Hepatocyte (in vitro differentiated cells): ENCODE results near the gene ZMYM2.

Source experiments
- EZH2 ChIP-seq: fragments of 200-600 bp; sonication (generic); IDR thresholded peaks from 2 replicates; pipeline ENCODE4 v1.6.1; 2016; ENCODE audit warnings: antibody characterized with exemption, mild to moderate bottlenecking, borderline replicate concordance
- EZH2phosphoT487 ChIP-seq: fragments of 200-600 bp; sonication (generic); IDR thresholded peaks from one replicate; pipeline ENCODE4 v1.6.1; 2018; ENCODE audit warnings: antibody characterized with exemption, mild to moderate bottlenecking, low read depth, moderate library complexity; ENCODE audit not compliant: unreplicated experiment, severe bottlenecking
- TF ChIP-seq, protein P1 (sequence below): fragments of 200-600 bp; sonication (generic); IDR thresholded peaks from 2 replicates; pipeline ENCODE4 v1.5.1; 2016; ENCODE audit warnings: antibody characterized with exemption, mild to moderate bottlenecking; ENCODE audit not compliant: poor library complexity

GRCh38 chr13:19960653-19960976 is 2.1 kb downstream of the ZMYM2 start:
- TF ChIP-seq, protein P1, sequence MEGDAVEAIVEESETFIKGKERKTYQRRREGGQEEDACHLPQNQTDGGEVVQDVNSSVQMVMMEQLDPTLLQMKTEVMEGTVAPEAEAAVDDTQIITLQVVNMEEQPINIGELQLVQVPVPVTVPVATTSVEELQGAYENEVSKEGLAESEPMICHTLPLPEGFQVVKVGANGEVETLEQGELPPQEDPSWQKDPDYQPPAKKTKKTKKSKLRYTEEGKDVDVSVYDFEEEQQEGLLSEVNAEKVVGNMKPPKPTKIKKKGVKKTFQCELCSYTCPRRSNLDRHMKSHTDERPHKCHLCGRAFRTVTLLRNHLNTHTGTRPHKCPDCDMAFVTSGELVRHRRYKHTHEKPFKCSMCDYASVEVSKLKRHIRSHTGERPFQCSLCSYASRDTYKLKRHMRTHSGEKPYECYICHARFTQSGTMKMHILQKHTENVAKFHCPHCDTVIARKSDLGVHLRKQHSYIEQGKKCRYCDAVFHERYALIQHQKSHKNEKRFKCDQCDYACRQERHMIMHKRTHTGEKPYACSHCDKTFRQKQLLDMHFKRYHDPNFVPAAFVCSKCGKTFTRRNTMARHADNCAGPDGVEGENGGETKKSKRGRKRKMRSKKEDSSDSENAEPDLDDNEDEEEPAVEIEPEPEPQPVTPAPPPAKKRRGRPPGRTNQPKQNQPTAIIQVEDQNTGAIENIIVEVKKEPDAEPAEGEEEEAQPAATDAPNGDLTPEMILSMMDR, result no peak
- TF ChIP-seq EZH2 (no peak), EZH2phosphoT487 (no peak)
